ENCODE results near the gene IGIP. TPM values are rescaled to one million over a fixed set of nuclear protein-coding genes. Genes with fewer than 3 reads are reported as not detected.

IGIP gene
- total RNA-seq, 1 experiment from 2014 or later, result 2.5 TPM

DNA sequence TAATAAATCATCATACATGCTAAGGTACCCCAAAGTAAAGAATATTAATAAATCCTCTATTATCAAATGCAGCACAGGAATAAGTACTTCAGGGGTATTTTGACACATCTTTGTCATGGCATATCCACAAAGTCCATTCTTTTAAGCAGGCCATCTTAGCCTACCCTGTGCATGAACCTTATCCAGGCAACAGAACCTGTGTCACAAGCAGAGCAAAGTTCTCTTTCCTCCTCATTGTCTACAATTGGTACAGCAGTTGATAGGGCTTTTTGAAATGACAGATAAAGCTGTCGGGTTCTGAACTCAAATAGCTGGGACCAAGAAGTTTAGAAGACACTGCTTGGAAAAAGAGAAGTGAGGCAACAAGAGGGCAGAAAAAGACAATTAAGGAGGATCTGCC, 42.6 kb upstream of the IGIP start:
- BruUV-seq (replicated peaks), result no TSS peak
- H3K36me3 ChIP-seq (ENCODE audit: insufficient read depth, low read length, poor library complexity, severe bottlenecking), result no peaks in the 10 kb centered on the region
- no peak for DNase-seq (ENCODE audit: low spot score)
- ChIA-PET CTCF (no interaction called here), POLR2A (ENCODE audit: low non-redundant PET) (no interaction called here)
- no peaks in the 10 kb centered on the region for H3K9me3 ChIP-seq (ENCODE audit: low read depth, low read length, poor library complexity, severe bottlenecking)
- intact Hi-C loops (cut with micrococcal nuclease; ENCODE audit: unreplicated experiment), result no loop called here
- TF ChIP-seq, protein P1, sequence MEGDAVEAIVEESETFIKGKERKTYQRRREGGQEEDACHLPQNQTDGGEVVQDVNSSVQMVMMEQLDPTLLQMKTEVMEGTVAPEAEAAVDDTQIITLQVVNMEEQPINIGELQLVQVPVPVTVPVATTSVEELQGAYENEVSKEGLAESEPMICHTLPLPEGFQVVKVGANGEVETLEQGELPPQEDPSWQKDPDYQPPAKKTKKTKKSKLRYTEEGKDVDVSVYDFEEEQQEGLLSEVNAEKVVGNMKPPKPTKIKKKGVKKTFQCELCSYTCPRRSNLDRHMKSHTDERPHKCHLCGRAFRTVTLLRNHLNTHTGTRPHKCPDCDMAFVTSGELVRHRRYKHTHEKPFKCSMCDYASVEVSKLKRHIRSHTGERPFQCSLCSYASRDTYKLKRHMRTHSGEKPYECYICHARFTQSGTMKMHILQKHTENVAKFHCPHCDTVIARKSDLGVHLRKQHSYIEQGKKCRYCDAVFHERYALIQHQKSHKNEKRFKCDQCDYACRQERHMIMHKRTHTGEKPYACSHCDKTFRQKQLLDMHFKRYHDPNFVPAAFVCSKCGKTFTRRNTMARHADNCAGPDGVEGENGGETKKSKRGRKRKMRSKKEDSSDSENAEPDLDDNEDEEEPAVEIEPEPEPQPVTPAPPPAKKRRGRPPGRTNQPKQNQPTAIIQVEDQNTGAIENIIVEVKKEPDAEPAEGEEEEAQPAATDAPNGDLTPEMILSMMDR (conservative IDR thresholded peaks at IDR 0.05; ENCODE audit: low read depth, low read length), result no peak
- no peak for TF ChIP-seq EZH2 (IDR thresholded peaks at IDR 0.05; ENCODE audit: borderline replicate concordance, low read depth, low read length, poor library complexity, severe bottlenecking)
- H3K4me1 ChIP-seq (ENCODE audit: insufficient read depth, low read length, poor library complexity, severe bottlenecking), result peaks cover 5% of the 10 kb centered on the region
- H3K27me3 ChIP-seq (replicated peaks; ENCODE audit: insufficient read depth, low read depth, low read length, poor library complexity), result peaks cover 26% of the 10 kb centered on the region
- no peak overlapping the region for H3K4me3 ChIP-seq (ENCODE audit: low read depth, low read length, poor library complexity, severe bottlenecking)
- H3K27ac ChIP-seq (ENCODE audit: low read depth, low read length, poor library complexity, severe bottlenecking), result no peak overlapping the region

DNA sequence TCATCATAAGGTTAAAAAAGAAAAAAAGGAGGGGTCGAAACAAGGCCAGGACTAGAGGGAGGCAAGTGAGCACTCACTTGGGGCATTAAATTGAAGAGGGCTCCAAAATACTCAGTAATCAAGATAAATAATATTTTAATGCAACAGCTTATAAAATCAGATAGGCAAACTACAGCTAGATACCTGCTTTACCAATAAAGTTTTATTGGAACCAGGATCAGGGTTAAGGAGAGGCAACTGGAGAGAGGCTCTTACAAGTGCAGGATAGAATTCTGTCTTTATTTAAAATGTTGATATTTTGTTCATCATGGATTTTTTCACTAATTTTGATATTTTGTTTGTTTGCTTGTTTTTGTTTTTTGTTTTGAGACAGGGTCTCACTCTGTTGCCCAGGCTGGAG, 42.1 kb upstream of the IGIP start:
- ChIA-PET POLR2A (ENCODE audit: low non-redundant PET) (no interaction called here), CTCF (no interaction called here)
- no peak for DNase-seq (ENCODE audit: low spot score)
- no peaks in the 10 kb centered on the region for H3K9me3 ChIP-seq (ENCODE audit: low read depth, low read length, poor library complexity, severe bottlenecking)
- H3K36me3 ChIP-seq (ENCODE audit: insufficient read depth, low read length, poor library complexity, severe bottlenecking), result no peaks in the 10 kb centered on the region
- no peak overlapping the region for H3K4me3 ChIP-seq (ENCODE audit: low read depth, low read length, poor library complexity, severe bottlenecking)
- intact Hi-C loops (cut with micrococcal nuclease; ENCODE audit: unreplicated experiment), result no loop called here
- H3K4me1 ChIP-seq (ENCODE audit: insufficient read depth, low read length, poor library complexity, severe bottlenecking), result peaks cover 5% of the 10 kb centered on the region
- TF ChIP-seq EZH2 (IDR thresholded peaks at IDR 0.05; ENCODE audit: borderline replicate concordance, low read depth, low read length, poor library complexity, severe bottlenecking), result no peak
- TF ChIP-seq, protein P1 (conservative IDR thresholded peaks at IDR 0.05; ENCODE audit: low read depth, low read length), result no peak
- H3K27ac ChIP-seq (ENCODE audit: low read depth, low read length, poor library complexity, severe bottlenecking), result no peak overlapping the region
- H3K27me3 ChIP-seq (replicated peaks; ENCODE audit: insufficient read depth, low read depth, low read length, poor library complexity), result peaks cover 26% of the 10 kb centered on the region
- no TSS peak for BruUV-seq (replicated peaks)

DNA sequence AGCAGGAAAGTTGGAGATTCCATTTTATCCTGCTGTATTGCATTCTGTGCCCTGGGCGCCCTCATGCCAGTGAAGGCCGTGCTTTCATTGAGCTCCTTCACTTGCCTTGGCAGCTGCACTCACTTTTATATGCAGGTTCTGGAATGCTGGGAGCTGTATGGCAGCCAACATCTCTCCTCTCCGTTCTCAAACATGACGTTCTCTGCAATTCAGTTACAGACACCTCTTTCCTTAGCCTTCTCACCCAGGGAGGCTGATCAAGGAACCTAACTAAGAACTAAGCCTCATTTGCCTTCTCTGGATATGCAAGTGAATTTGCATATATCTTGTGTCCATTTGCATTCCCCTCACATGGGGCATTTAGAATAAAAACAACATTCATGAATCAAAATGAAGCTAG, 41.2 kb upstream of the IGIP start:
- Histone ChIP-seq H3K4me1 (ENCODE audit: insufficient read depth, low read length, poor library complexity, severe bottlenecking) (peaks cover 5% of the 10 kb centered on the region), H3K36me3 (ENCODE audit: insufficient read depth, low read length, poor library complexity, severe bottlenecking) (no peaks in the 10 kb centered on the region), H3K9me3 (ENCODE audit: low read depth, low read length, poor library complexity, severe bottlenecking) (no peaks in the 10 kb centered on the region), H3K4me3 (ENCODE audit: low read depth, low read length, poor library complexity, severe bottlenecking) (no peak overlapping the region), H3K27ac (ENCODE audit: low read depth, low read length, poor library complexity, severe bottlenecking) (no peak overlapping the region), H3K27me3 (replicated peaks; ENCODE audit: insufficient read depth, low read depth, low read length, poor library complexity) (peaks cover 33% of the 10 kb centered on the region)
- intact Hi-C loops (cut with micrococcal nuclease; ENCODE audit: unreplicated experiment), result no loop called here
- CTCF ChIA-PET, result no interaction called here
- DNase-seq (ENCODE audit: low spot score), result no peak
- BruUV-seq (replicated peaks), result no TSS peak
- POLR2A ChIA-PET (ENCODE audit: low non-redundant PET), result no interaction called here
- TF ChIP-seq EZH2 (IDR thresholded peaks at IDR 0.05; ENCODE audit: borderline replicate concordance, low read depth, low read length, poor library complexity, severe bottlenecking), result no peak
- TF ChIP-seq, protein P1 (conservative IDR thresholded peaks at IDR 0.05; ENCODE audit: low read depth, low read length), result no peak
